Stimulated activated naive B cell treated with anti-CD40 and anti-IgM and Interleukin-4, amounts not matched to agents 10 μg/mL and 1 μg/mL and 100 μg/mL, for 72 hours (primary cell): Measurements from ENCODE around the gene LRRN2.

Source experiments
- ATAC-seq, 2 donors: fragments of 150-1000 bp; cut with Tn5 transposase; replicated peaks; 2 replicates each; pipeline ENCODE4 v1.10.0; 2021; ENCODE audit warnings: moderate library complexity in 1 of 2
- DNase-seq: peaks from one replicate; pipeline ENCODE4 v3.0.0; 2021
- H3K27ac Mint-ChIP-seq: one replicate; pipeline ENCODE4 v1.8.0; 2022; ENCODE audit warnings: mild to moderate bottlenecking, mixed read lengths
- H3K27me3 Mint-ChIP-seq, 2 donors: one replicate each; pipeline ENCODE4 v1.8.0; 2022; ENCODE audit warnings: mixed read lengths in 2 of 2
- H3K36me3 Mint-ChIP-seq, 2 donors: one replicate each; pipeline ENCODE4 v1.8.0; 2022; ENCODE audit warnings: mixed read lengths in 2 of 2, mild to moderate bottlenecking in 1 of 2
- H3K4me1 Mint-ChIP-seq, 2 donors: one replicate each; pipeline ENCODE4 v1.8.0; 2022; ENCODE audit warnings: mixed read lengths in 2 of 2, mild to moderate bottlenecking in 1 of 2
- H3K4me3 Mint-ChIP-seq, 2 donors: one replicate each; pipeline ENCODE4 v1.8.0; 2022; ENCODE audit warnings: mild to moderate bottlenecking in 2 of 2, mixed read lengths in 2 of 2, moderate library complexity in 1 of 2
- H3K9me3 Mint-ChIP-seq, 2 donors: one replicate each; pipeline ENCODE4 v1.8.0; 2022; ENCODE audit warnings: mixed read lengths in 2 of 2, mild to moderate bottlenecking in 1 of 2

LRRN2 gene

DNA sequence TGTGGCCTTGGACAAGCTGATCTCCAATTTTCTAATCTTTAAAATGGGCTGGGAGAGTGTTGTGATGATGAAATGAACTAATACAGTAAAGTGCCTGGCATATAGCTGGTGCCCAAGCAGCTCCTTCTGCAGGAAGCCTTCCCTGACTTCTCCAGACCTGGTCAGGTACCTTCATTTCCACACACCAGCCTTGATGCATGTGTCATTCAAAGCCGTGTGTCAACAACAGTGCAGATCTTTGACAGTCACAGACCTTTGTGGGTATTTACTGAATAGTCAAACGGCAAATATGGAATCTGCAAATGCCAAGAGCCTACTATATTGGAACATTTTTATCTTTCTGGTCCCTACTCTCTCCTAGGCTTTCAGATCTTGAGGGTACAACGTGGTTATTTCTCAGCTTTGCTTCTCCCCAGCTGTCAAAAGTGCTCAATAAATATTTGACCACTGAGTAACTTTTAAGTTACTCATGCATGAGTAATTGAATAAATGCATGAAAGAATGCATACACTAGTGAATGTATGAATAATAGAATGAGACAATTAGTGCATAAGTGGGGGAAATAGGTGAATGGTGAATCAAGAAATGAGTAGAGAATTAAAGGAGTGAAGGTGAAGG is 94.0 kb downstream of the LRRN2 start:
- no peak for ATAC-seq
- no peak for DNase-seq

DNA sequence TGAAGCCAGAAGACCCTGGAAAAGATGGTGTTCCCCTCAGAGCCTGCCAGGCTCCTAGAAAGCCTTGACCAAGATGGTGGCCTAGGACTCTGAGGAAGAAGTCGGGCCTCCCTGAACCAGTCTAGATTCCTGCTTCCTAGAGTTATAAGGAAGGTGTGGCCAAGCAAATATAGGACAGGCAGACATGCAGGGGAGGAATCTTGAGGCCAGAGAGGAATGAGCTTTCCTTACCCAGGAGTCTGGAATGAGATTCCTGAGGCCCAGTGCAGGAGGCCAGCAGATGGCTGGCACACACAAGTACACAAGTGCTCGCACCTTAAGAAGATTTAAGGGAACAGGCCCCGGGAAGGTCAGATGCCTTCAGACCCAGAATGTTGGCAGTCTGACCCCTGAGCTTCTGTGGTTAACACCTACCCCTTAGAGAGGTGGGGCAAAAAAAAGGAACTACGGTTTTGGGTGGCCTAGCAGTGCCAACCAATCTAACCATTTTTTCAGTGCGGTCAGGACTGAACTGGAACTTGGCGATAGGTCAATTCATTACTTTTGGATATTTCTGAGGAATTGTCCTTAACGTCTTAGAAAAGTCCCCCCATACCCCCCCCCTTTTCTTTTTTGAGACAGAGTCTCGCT is 96.0 kb downstream of the LRRN2 start:
- Mint-ChIP-seq H3K4me3 (no peak overlapping the region), H3K9me3 (no peaks in the 10 kb centered on the region), H3K4me1 (peaks cover 0 to 7% of the 10 kb centered on the region in 2 donors), H3K27ac (peak overlapping the region; percentile 67), H3K27me3 (no peaks in the 10 kb centered on the region), H3K36me3 (peaks cover 0 to 5% of the 10 kb centered on the region in 2 donors)
- no peak for DNase-seq
- peak; percentile 45 to 84 for ATAC-seq

More for the DNA sequence above, 94.0 kb downstream of the LRRN2 start:
- H3K36me3 Mint-ChIP-seq = peaks cover 4 to 9% of the 10 kb centered on the region in 2 donors
- H3K27ac Mint-ChIP-seq = no peak overlapping the region
- H3K27me3 Mint-ChIP-seq = no peaks in the 10 kb centered on the region
- H3K4me3 Mint-ChIP-seq = no peak overlapping the region
- no peaks in the 10 kb centered on the region for H3K9me3 Mint-ChIP-seq
- H3K4me1 Mint-ChIP-seq = peaks cover 0 to 6% of the 10 kb centered on the region in 2 donors

DNA sequence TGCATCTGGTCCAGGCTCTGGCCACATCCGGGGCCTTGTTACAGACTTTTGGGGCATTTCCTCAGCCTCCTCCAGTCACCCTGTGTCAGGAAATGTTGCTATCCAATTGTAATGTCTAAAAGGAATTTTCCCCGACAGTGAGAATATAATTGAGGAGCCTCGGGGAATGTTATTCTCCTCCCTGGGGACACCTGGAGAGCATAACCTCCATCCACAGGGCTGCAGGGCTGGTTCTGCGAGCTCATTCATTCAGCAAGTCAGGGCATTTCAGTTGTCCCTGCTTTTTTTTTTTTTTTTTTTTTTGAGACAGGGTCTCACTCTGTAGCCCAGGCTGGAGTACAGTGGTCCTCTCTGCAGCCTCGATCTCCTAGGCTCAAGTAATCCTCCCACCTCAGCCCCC is 96.7 kb downstream of the LRRN2 start:
- ATAC-seq (no peak), DNase-seq (no peak)
- H3K27me3 Mint-ChIP-seq = no peaks in the 10 kb centered on the region
- no peaks in the 10 kb centered on the region for H3K9me3 Mint-ChIP-seq
- H3K36me3 Mint-ChIP-seq = peaks cover 0 to 5% of the 10 kb centered on the region in 2 donors
- H3K4me1 Mint-ChIP-seq = peaks cover 0 to 7% of the 10 kb centered on the region in 2 donors
- no peak overlapping the region for H3K27ac Mint-ChIP-seq
- H3K4me3 Mint-ChIP-seq = no peak overlapping the region

DNA sequence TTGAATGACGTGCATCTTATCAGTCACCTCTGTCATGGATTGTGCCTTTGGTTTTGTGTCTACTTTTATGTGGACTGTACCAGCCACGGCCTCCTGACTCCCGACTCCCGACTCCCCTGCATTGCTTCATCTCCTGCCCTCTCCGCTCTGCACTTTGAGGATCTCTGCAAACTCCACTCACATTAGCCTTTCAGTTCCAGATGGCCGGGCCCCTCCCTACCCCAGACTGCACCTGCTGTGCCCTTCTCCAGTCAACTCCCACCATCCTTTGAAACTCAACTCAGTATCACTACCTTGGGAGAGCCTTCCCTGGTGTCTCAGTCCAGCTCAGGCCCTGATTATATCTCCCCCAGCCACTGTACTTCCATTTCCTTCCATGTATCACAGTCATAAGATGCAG is 97.9 kb downstream of the LRRN2 start:
- ATAC-seq (no peak), DNase-seq (no peak)
- Mint-ChIP-seq H3K4me3 (no peak overlapping the region), H3K27me3 (no peaks in the 10 kb centered on the region), H3K36me3 (peaks cover 0 to 8% of the 10 kb centered on the region in 2 donors), H3K27ac (peak overlapping the region; percentile 21), H3K9me3 (no peaks in the 10 kb centered on the region), H3K4me1 (peaks cover 7 to 9% of the 10 kb centered on the region in 2 donors)

DNA sequence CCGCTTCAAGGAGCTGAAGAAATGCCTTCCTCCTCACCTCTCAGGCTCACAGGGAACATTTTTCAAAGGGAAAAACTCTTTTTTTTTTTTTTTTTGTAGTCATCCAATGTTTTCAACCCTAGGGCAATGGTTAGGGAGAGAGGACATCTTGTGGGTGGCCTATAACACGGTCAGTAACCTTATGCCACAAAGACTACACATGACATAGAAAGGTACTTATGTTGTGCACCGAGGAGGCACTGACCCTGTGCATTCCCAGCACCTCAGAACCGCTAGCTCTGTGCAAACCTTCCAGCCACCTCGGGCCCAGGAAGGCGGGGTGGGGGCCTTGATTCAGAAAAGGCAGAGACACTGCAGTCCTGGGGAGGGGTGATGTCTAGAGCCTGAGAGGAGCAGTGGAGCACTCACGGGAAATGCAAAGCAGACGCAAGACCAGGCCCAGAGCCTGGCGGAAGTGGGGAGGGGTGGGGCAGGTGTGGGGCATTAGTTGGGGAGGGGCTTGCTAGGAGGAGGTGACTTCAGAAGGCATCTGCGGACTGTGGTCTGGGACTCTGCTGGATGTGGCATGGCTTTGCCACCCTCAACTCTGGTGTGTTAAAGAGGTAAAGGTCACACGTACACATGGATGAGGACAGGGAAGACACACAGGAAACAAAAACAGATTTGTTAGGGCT is 100.7 kb downstream of the LRRN2 start:
- Mint-ChIP-seq H3K27ac (no peak overlapping the region), H3K27me3 (no peaks in the 10 kb centered on the region), H3K4me3 (no peak overlapping the region), H3K9me3 (no peaks in the 10 kb centered on the region), H3K36me3 (peaks cover 8% of the 10 kb centered on the region in 2 donors), H3K4me1 (peaks cover 20 to 30% of the 10 kb centered on the region in 2 donors)
- no peak for DNase-seq
- no peak for ATAC-seq

DNA sequence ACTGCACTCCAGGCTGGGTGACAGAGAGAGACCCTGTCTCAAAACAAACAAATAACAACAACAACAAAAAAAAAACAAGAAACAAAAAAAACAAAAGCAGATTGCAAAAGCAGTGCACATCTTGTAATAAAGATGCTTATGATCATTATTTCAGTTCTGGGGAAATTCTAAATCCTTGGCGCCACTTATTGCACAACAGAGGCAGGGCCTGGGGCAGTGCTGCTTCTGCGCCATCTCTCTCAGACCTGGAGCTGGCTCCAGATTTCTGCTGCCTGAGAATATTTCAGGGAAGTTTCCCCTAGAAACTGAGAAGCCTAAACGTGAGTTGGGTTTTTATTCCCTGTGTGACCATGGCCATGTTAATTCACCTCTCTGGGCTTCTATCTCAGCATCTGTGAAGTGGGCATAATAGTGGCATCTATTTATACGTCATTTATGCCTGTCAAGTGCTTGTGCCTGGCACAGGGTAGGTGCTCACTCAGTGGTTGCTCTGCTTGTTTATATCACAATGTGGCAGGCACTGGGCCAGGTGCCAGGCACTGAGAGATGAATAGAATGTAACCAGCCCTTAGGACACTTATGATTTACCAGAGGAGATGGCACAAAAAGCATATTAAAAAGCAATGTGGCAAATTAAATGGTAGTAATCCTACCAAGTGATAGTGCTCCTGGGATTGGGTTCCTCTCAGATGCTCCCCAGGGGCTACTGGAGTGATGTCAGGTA is 101.5 kb downstream of the LRRN2 start:
- no peak for DNase-seq
- H3K27me3 Mint-ChIP-seq = no peaks in the 10 kb centered on the region
- no peak overlapping the region for H3K27ac Mint-ChIP-seq
- H3K4me1 Mint-ChIP-seq = peaks cover 19 to 37% of the 10 kb centered on the region in 2 donors
- no peaks in the 10 kb centered on the region for H3K9me3 Mint-ChIP-seq
- no peak for ATAC-seq
- no peak overlapping the region for H3K4me3 Mint-ChIP-seq
- H3K36me3 Mint-ChIP-seq = peaks cover 8 to 9% of the 10 kb centered on the region in 2 donors

DNA sequence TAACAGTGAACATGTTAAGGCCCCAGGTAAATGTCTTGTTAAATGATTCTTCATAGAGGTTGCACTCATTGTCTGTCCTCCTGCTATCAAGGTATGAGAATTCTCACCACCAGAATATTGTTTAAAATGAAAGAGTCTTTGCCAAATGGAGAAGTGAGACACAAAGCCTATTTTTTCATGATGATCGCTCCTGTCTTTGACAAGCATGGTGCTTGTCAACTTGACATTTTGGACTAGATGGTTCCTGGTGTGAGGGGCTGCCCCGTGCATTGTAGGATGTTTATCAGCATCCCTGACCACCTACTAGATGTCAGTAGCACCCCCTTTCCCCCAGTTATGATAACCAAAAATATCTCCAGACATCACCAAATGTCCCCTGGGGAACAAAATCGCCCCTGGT is 103.8 kb downstream of the LRRN2 start:
- Mint-ChIP-seq H3K27ac (peak overlapping the region; percentile 14), H3K27me3 (no peaks in the 10 kb centered on the region), H3K4me1 (peaks cover 30 to 53% of the 10 kb centered on the region in 2 donors), H3K36me3 (peaks cover 3 to 9% of the 10 kb centered on the region in 2 donors), H3K9me3 (no peaks in the 10 kb centered on the region), H3K4me3 (no peak overlapping the region)
- DNase-seq (no peak), ATAC-seq (peak; percentile 64)

DNA sequence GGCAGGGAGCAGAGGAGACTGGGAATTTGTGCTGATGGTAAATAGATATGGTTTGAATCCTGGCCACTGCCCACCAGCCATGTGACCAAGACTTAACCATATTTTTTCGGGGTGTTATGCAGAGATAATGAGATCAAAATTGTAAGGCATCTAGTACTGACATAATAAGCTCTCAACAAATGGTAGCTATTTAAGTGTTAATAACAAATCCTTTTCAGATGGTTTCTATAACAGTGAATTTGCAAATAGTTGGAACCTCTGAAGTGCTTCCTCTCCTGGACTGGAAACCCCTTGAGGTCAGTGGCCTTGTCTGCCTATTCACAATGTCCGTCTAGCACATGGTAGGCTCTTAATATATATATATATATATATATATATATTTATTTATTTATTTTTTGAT is 104.7 kb downstream of the LRRN2 start:
- ATAC-seq = no peak
- H3K27me3 Mint-ChIP-seq = no peaks in the 10 kb centered on the region
- H3K36me3 Mint-ChIP-seq = peaks cover 3 to 9% of the 10 kb centered on the region in 2 donors
- H3K9me3 Mint-ChIP-seq = no peaks in the 10 kb centered on the region
- no peak overlapping the region for H3K27ac Mint-ChIP-seq
- no peak for DNase-seq
- peaks cover 34 to 59% of the 10 kb centered on the region in 2 donors for H3K4me1 Mint-ChIP-seq
- H3K4me3 Mint-ChIP-seq = no peak overlapping the region

DNA sequence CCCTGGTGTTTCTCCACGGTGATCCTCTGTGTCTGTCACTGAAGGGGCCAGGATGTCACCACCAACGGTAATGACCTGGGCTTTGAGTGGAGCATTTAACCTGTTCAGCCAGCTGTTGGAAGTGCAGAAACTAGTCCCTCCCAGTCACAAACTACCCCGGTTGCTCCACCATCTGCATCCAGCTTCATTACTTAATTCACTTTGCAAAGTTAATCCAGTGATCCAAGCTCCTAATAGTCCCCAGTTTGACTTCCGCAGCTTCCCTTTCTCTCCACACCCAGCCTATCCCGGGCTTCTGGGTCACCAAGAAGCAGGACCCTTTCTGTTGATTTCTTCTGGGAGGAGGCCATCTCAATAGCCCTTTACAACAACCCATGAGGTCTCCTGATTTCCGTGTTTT is 105.9 kb downstream of the LRRN2 start:
- Mint-ChIP-seq H3K4me1 (peaks cover 32 to 59% of the 10 kb centered on the region in 2 donors), H3K36me3 (peaks cover 9 to 11% of the 10 kb centered on the region in 2 donors), H3K4me3 (peak overlapping the region; percentile 50 to 63), H3K27ac (peak overlapping the region; percentile 91), H3K27me3 (no peaks in the 10 kb centered on the region), H3K9me3 (no peaks in the 10 kb centered on the region)
- ATAC-seq (no peak), DNase-seq (no peak)

DNA sequence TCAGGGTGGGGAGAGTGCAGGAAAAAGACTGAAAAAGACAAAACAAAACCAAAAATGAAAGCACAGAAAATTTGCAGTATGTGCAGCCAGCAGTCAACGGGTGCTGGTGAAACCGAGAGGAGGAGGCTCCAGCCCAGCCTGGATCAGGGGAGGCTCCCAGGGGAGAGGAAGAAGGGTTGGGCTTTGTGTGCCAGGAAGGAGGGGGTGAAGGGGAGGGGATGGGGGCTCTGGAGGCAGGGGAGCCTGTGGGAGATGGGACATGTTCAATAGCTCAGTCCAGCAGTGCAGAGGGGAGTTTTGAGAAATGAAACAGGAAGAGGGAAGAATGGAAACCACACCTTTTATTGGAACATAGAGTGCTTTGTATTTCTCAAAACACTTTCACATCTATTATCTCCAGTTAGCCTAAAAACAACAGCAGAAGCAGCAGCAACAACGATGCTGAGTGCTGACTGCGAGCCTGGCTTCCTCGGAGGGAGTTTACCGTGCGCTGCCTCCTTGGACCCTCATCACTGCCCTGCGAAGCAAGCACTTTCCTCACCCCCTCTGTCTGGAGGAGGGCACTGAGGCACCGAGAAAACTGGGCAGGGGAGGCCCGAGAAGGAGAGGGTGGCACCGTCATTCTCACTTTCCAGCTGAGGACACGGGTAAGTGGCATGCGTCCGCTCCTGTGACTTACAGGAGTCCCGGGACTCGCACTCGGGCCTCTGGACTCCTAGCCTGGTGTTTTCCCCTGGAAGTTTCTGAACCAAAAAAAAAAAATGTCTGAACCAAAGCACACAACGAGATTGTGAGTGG is 106.5 kb downstream of the LRRN2 start:
- Mint-ChIP-seq H3K4me3 (peak overlapping the region; percentile 77 to 84), H3K27ac (peak overlapping the region; percentile 91), H3K9me3 (no peaks in the 10 kb centered on the region), H3K27me3 (no peaks in the 10 kb centered on the region), H3K36me3 (peaks cover 10 to 13% of the 10 kb centered on the region in 2 donors), H3K4me1 (peaks cover 32 to 59% of the 10 kb centered on the region in 2 donors)
- DNase-seq (peak; percentile 43), ATAC-seq (peak; percentile 82 to 84)

DNA sequence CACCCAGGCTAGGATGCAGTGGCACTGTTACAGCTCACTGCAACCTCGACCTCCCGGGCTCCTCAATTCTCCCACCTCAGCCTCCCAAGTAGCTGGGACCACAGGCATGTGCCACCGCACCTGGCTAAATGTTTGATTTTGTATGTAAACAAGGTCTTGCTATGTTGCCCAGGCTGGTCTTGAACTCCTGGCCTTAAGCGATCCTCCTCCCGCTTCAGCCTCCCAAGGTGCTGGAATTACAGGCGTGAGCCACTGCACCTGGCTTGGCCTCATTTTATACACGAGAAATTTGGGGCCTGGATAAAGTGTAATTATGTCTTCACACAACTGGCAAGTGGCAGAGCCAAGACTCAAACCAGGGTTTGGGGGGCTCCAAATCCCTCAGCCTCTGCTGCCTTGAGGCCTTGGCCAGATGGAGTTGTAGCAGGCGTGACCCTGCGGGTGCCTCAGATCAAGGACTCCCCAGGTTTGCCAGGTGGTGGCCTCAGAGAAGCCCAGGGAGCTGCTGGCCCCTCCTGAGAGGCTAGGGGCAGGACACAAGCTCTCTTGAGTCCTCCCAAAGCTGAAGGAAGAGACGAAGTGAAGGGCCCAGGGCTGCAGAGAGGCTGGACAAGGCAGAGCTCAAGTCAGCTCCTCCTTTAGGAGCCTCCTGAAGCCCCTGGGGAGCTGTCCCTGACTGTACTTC is 107.6 kb downstream of the LRRN2 start:
- no peak for ATAC-seq
- Mint-ChIP-seq H3K4me1 (peaks cover 31 to 54% of the 10 kb centered on the region in 2 donors), H3K27me3 (no peaks in the 10 kb centered on the region), H3K27ac (peak overlapping the region; percentile 91), H3K9me3 (no peaks in the 10 kb centered on the region), H3K4me3 (peak overlapping the region in 1 of 2 donors; percentile 84), H3K36me3 (peaks cover 12 to 20% of the 10 kb centered on the region in 2 donors)
- no peak for DNase-seq

DNA sequence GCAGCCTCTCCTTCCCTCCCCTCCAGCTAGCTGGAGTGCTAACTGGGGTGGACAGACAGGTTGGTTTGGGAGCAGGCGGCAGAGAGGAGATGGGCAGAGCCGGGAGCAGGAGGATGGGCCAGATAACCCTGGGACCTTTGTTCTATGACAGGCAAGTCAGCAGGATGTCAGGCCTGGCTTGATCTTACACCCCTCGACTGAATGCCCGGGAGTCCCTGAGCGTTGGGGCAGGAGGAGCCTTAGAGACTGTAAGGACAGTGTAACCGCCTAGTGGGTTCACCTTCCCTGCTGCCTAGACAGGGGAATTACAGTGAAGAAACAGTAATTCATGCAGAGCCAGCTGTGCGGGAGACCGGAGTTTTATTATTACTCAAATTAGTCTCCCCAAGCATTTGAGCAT is 109.1 kb downstream of the LRRN2 start:
- ATAC-seq (no peak), DNase-seq (no peak)
- Mint-ChIP-seq H3K27me3 (no peaks in the 10 kb centered on the region), H3K4me1 (peaks cover 24 to 41% of the 10 kb centered on the region in 2 donors), H3K9me3 (no peaks in the 10 kb centered on the region), H3K4me3 (no peak overlapping the region), H3K36me3 (peaks cover 12 to 26% of the 10 kb centered on the region in 2 donors), H3K27ac (peak overlapping the region; percentile 62)
